Skeletal muscle tissue (tissue), 4 donors: ENCODE results near the gene VAMP4. TPM values are rescaled to one million over a fixed set of nuclear protein-coding genes. Genes with fewer than 3 reads are reported as not detected.

Experiments
- H3K27ac ChIP-seq: one replicate; pipeline ENCODE4 v1.7.0; 2013; ENCODE audit warnings: mild to moderate bottlenecking, low read depth, low read length, inconsistent platforms
- H3K27me3 ChIP-seq, 3 donors: one replicate each; pipeline ENCODE4 v1.7.0; 2013; ENCODE audit warnings: low read length in 3 of 3; ENCODE audit not compliant: control insufficient read depth in 3 of 3, insufficient read depth in 3 of 3
- H3K36me3 ChIP-seq, 3 donors: one replicate each; pipeline ENCODE4 v1.7.0; 2013; ENCODE audit warnings: low read length in 3 of 3; ENCODE audit not compliant: control insufficient read depth in 3 of 3, insufficient read depth in 3 of 3
- H3K4me1 ChIP-seq, 3 donors: one replicate each; pipeline ENCODE4 v1.7.0; 2013; ENCODE audit warnings: low read length in 3 of 3, mild to moderate bottlenecking in 3 of 3; ENCODE audit not compliant: control insufficient read depth in 3 of 3, insufficient read depth in 3 of 3
- H3K4me3 ChIP-seq, 3 donors: one replicate each; pipeline ENCODE4 v1.7.0; 2013; ENCODE audit warnings: low read length in 3 of 3
- H3K9ac ChIP-seq, 3 donors: one replicate each; pipeline ENCODE4 v1.7.0; 2013; ENCODE audit warnings: low read length in 3 of 3, mild to moderate bottlenecking in 3 of 3, moderate library complexity in 2 of 3, low read depth in 1 of 3
- H3K9me3 ChIP-seq, 3 donors: one replicate each; pipeline ENCODE4 v1.7.0; 2013; ENCODE audit warnings: low read length in 3 of 3; ENCODE audit not compliant: control insufficient read depth in 3 of 3
- total RNA-seq: library from RNA; depleted of rRNA; stranded (reverse); fragments of >200 nt; gene quantifications from one replicate; pipeline ENCODE4 v1.2.3, GENCODE V29; 2014
- donor health status: Osteomylitis.

Gene VAMP4
- total RNA-seq, 1 donor from 2014 or later: 3.7 TPM

DNA sequence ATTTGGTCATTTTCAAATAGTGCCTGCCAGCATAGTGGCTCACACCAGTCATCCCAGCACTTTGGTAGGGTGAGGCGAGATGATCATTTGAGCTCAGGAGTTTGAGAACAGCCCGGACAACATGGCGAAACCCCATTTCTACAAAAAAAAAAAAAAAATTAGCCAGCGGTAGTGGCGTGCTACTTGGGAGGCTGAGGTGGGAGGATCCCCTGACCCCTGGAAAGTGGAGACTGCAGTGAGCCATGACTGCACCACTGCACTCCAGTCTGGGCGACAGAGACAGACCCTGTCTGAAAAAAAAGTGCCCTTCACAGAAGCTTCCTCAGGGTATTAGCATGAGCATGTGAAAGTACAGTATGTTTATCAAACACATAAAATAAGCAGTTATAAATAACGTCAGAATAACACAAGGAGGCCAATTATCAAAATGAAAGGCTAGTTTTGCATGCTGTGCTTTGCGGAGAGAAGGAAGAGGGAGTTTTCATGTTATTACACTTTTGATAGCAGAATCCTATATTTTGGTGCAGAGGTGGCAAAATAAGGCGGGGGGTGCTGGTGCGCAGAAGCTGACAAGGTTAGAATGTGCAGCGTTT is 38.8 kb upstream of the VAMP4 start:
- Histone ChIP-seq H3K4me1 (peaks cover 29 to 45% (median 30%) of the 10 kb centered on the region in 3 donors), H3K27me3 (no peaks in the 10 kb centered on the region), H3K9me3 (no peaks in the 10 kb centered on the region), H3K36me3 (peaks cover 11 to 20% (median 19%) of the 10 kb centered on the region in 3 donors), H3K4me3 (peak overlapping the region; percentile 79 to 91 (median 86)), H3K27ac (peak overlapping the region; percentile 85), H3K9ac (peak overlapping the region; percentile 84 to 96 (median 88))

DNA sequence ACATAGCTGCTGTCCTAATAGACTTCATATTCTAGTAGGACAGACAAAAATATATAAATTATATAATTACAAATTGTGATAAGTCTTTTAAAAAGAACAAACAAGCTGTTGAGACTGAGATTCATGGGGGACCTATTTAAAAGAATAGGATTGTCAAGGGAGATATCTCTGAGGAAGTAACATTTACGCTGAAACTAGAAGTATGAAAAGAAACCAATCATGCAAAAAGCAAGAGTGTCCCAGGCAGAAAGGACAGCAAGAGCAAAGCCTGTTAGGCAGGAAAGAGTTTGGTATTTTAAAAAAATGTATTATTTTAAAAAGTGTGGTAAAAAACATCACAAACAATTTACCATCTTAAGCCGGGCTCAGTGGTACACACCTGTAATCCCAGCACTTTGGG is 30.4 kb upstream of the VAMP4 start:
- Histone ChIP-seq H3K4me1 (no peaks in the 10 kb centered on the region), H3K9me3 (no peaks in the 10 kb centered on the region), H3K9ac (no peak overlapping the region), H3K27ac (no peak overlapping the region), H3K4me3 (no peak overlapping the region), H3K27me3 (no peaks in the 10 kb centered on the region), H3K36me3 (no peaks in the 10 kb centered on the region)

DNA sequence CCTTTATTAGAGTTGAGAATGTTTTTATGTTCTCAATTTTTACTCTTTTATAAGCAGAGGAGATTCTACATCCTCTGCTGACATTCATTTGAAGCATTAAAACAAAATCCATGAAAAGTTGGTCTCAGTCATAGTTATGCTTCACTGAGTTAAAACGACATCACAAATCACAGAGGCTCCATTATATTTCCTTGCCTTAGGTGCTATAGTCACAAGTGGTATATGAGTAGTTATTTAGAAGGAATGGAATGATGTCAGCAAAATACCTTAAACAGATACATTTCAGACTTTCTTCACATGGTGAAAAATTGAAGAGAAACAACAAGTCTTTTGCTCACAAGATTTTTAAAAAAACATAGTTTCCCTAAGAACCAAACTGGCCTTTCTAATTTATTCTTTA is 27.9 kb upstream of the VAMP4 start:
- Histone ChIP-seq H3K4me1 (no peaks in the 10 kb centered on the region), H3K27ac (no peak overlapping the region), H3K4me3 (no peak overlapping the region), H3K9ac (no peak overlapping the region), H3K9me3 (no peaks in the 10 kb centered on the region), H3K36me3 (no peaks in the 10 kb centered on the region), H3K27me3 (no peaks in the 10 kb centered on the region)

DNA sequence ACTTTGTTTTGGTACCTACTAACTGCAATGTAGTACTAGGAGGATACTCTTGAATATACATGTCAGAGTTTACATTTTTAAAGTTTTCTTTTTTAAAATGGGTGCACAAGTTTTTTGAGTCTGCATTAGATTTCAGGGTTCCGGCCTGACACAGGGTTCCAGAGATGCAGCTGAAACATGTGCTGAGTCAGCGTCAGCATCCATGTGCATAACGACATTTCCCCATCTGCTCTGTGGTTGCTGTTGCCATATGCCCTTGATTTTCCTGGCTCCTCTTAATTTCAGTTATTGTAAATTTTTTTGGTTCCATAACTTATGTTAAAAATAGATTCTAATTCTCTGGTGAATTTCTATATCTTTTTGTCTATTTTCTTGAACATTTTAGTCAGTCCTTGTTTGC is 27.3 kb upstream of the VAMP4 start:
- H3K4me3 ChIP-seq: no peak overlapping the region
- H3K9ac ChIP-seq: no peak overlapping the region
- H3K27ac ChIP-seq: no peak overlapping the region
- H3K27me3 ChIP-seq: no peaks in the 10 kb centered on the region
- H3K36me3 ChIP-seq: no peaks in the 10 kb centered on the region
- no peaks in the 10 kb centered on the region for H3K4me1 ChIP-seq
- no peaks in the 10 kb centered on the region for H3K9me3 ChIP-seq

DNA sequence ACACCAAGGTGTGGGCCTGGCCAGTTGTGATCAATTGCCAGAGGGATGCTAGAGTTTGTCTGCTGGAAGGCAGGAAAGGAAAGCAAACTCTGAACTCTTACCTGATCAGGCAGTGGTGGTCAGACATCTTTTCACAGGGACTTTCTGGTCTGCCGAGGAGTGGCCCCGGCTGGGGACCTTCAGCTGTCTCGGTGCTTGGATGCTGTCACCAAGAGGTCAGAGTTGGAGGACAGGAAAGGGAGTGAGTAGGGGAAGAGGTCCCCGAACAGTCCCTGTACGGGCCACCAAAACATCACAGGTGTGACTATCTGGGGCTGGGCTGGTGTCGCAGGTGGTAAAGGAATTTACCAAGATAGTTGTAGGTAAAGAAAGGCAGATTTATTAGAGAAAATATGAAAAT is 21.9 kb upstream of the VAMP4 start:
- H3K27me3 ChIP-seq: peaks cover 0 to 3% (median 2%) of the 10 kb centered on the region in 3 donors
- no peaks in the 10 kb centered on the region for H3K9me3 ChIP-seq
- H3K27ac ChIP-seq: no peak overlapping the region
- H3K4me1 ChIP-seq: no peaks in the 10 kb centered on the region
- no peak overlapping the region for H3K9ac ChIP-seq
- no peaks in the 10 kb centered on the region for H3K36me3 ChIP-seq
- H3K4me3 ChIP-seq: no peak overlapping the region

DNA sequence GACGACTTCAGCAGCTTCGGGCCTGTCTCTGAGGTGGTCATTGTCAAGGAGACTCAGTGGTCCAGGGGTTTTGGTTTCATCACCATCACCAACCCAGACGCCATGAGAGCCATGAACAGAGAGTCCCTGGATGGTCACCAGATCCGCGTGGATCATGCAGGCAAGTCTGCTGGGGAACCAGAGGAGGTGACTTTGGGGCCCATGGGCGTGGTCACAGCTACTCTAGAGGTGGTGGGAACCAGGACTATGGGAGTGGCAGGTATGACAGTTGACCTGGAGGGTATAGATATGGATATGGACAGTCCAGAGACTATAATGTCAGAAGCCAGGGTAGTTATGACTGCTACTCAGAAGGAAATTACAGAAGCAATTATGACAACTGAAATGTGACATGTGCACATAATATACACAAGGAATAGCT is 20.3 kb upstream of the VAMP4 start:
- Histone ChIP-seq H3K9ac (no peak overlapping the region), H3K9me3 (no peaks in the 10 kb centered on the region), H3K4me3 (no peak overlapping the region), H3K4me1 (no peaks in the 10 kb centered on the region), H3K36me3 (no peaks in the 10 kb centered on the region), H3K27ac (no peak overlapping the region), H3K27me3 (peaks cover 0 to 3% (median 2%) of the 10 kb centered on the region in 3 donors)

DNA sequence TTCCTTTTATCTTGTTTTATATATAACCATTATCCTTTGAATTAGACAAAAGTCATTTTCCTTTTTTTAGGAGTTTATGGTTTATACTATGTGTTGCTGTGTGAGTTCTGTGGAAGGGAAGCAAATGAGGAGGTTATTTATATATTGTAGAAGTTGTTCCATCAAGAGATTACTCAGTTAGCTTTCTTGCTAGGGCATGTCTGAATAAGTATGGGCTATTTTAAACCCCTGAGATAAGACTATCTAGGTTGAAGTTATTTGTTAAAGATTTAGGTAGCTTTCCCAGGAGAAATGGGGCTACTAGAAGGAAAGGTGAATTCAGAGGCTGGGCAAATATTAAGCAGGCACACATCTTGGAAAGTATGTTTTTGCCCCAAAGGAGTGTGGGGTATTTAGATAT is 16.1 kb upstream of the VAMP4 start:
- Histone ChIP-seq H3K27ac (no peak overlapping the region), H3K27me3 (peaks cover 0 to 3% (median 0%) of the 10 kb centered on the region in 3 donors), H3K36me3 (no peaks in the 10 kb centered on the region), H3K9me3 (no peaks in the 10 kb centered on the region), H3K4me3 (no peak overlapping the region), H3K4me1 (no peaks in the 10 kb centered on the region), H3K9ac (no peak overlapping the region)

DNA sequence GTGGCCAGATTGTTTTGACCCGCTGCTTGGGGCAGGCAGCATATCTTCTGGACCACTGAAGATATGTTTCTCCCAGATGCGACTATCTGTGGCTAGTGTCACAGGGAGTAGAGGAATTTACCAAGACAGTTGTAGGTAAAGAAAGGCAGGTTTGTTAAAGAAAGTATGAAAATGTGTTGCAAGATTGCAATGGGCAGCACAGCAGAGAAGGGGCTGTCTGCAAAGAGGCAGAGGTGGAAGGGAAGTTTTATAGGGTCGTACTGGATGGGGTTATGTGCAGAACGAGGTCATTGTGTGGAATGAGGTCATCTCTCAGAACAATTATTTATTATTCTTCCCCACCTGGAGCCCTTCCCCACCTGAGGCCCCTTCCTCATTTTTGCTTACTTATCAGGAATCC is 15.0 kb upstream of the VAMP4 start:
- H3K9me3 ChIP-seq: no peaks in the 10 kb centered on the region
- no peak overlapping the region for H3K4me3 ChIP-seq
- no peaks in the 10 kb centered on the region for H3K36me3 ChIP-seq
- H3K27ac ChIP-seq: no peak overlapping the region
- no peak overlapping the region for H3K9ac ChIP-seq
- H3K4me1 ChIP-seq: no peaks in the 10 kb centered on the region
- no peaks in the 10 kb centered on the region for H3K27me3 ChIP-seq

DNA sequence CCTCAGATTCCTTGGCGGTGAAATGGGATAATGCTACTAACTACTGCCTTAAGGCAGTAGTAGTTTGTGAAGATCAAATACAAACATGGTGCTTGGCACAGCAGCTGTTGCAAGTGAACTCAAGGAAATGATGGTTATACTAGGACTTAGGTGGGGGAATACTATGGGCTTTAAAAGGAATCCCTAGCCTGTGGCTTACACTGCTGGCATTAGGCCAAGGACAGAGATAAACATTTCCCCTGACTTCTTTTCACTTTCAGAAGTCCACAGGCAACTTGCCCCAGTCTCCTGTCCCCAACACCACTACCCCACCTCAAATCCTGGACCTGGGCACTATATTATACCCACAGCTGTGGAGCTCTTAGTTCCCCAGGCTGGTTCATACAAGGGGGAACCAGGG is 13.1 kb upstream of the VAMP4 start:
- H3K9me3 ChIP-seq: no peaks in the 10 kb centered on the region
- no peaks in the 10 kb centered on the region for H3K4me1 ChIP-seq
- H3K27me3 ChIP-seq: no peaks in the 10 kb centered on the region
- no peak overlapping the region for H3K9ac ChIP-seq
- no peaks in the 10 kb centered on the region for H3K36me3 ChIP-seq
- no peak overlapping the region for H3K4me3 ChIP-seq
- H3K27ac ChIP-seq: no peak overlapping the region

DNA sequence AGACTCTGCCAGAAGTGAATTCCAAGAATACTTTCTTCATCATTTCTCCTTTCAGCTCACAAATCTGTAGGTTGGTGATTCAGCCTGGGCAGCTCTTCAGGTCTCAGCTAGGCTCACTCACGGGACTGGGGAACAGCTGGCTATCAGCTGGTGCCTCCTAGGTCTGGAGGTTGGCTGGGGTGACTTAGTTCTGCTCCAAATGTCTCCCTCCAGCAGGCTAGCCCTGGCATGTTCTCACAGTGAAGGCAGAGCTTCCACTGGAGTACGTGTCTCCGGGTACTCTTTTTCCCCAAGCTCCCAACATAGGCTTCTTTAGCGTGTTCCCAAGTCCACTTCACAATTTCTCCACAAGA is 12.5 kb upstream of the VAMP4 start:
- Histone ChIP-seq H3K36me3 (no peaks in the 10 kb centered on the region), H3K4me1 (no peaks in the 10 kb centered on the region), H3K27me3 (no peaks in the 10 kb centered on the region), H3K4me3 (no peak overlapping the region), H3K9me3 (no peaks in the 10 kb centered on the region), H3K9ac (no peak overlapping the region), H3K27ac (no peak overlapping the region)
